NOMO-1 treated with DMSO at 0.1 percent for 48 hours (cell line): ENCODE results near the gene INTS6.

Experiments
- DNase-seq: peaks from one replicate; lab custom pipeline; 2025; ENCODE audit not compliant: unreplicated experiment; lab: John Stamatoyannopoulos, UW

The INTS6 gene

GRCh38 chr13:51455532-51455931 lies 2.7 kb upstream of the INTS6 start:
- DNase-seq = no peak

DNA sequence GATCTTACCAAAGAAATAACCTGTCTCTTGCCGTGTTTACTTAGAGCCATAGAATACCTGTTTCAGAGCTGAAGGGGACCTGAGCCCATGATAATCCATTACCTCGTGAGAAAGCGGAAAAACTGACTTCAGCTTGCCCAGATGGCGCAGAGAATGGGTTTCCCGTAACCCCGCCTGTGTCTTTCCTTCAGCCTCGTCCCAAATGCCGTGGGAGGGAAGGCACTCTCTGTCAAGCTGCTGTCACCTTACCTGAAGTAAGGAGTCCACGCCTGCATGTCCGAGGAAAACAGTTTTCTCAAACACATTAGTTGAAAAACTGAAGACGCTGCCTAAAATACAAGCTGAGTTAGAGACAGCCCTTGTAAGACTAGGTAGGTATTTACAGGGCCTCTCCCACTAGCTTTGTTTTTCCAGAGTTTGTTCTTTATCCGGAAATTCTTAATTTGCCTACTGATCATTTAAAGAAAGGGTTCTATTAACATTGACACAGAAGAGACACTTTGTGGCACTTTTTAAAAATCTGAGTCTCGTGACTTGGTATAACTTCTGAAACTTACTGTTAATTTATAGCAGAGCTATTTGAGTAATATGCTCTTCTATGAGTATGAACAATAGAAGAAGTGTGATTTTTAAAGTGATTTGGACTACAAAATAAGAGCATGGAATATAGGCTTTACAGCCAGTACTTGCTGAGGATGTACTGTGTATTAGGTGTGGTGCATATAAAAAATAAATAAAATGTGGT lies 1.3 kb upstream of the INTS6 start:
- DNase-seq = peak; percentile 39

GRCh38 chr13:51453207-51453958 lies 547 bp upstream of the INTS6 start:
- DNase-seq = peak; percentile 87

- DNase-seq = peak; percentile 75
These were observed 1.1 kb downstream of the INTS6 start for GRCh38 chr13:51451467-51452360.

- DNase-seq = no peak
These were observed 1.7 kb downstream of the INTS6 start for GRCh38 chr13:51451134-51451466.

DNA sequence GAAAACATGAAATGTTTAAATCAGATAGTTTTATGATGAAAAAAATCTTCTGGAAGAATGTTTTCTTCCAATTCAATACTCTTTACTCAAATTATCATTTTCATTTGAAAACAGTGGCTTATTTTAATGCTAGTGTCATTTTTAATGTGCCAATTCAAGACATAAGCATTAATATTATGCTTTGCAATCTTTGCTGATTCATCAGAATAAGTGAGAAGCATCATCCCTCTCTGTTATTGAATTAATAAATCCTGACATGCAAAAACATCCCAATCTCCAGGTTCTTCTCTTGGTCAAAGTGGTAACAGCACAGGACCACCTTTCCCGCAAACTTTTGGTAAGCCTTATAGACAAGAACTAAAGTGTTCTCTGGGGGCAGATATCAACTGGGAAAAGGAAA lies 3.8 kb downstream of the INTS6 start:
- no peak for DNase-seq

GRCh38 chr13:51444922-51445321 lies 7.9 kb downstream of the INTS6 start:
- DNase-seq = peak; percentile 45

GRCh38 chr13:51440381-51440780 lies 12.5 kb downstream of the INTS6 start:
- DNase-seq = no peak

DNA sequence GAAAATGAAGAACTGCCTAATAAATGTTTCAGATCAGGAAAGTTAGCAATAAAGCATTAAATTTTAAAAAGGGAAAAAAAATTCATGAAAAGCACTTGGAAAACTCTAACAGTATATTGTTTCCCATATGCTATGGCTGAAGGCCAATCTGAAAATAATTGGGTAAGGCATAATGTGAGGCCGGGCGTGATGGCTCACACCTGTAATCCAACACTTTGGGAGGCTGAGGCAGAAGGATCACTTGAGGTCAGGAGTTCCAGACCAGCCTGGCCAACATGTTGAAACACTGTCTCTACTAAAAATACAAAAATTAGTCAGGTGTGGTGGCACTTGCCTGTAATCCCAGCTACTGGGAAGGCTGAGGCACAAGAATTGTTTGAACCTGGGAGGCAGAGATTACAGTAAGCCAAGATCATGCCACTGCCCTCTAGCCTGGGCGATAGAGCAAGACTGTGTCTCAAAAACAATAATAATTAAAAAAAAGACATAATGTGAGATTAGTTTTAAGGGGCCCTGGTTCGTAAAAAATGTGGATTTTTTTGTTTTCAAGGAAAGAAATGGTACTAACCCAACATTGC lies 15.2 kb downstream of the INTS6 start:
- no peak for DNase-seq

- DNase-seq = peak; percentile 10
These were observed 17.7 kb downstream of the INTS6 start for GRCh38 chr13:51435002-51435578.

GRCh38 chr13:51432576-51432975 lies 20.3 kb downstream of the INTS6 start:
- no peak for DNase-seq

DNA sequence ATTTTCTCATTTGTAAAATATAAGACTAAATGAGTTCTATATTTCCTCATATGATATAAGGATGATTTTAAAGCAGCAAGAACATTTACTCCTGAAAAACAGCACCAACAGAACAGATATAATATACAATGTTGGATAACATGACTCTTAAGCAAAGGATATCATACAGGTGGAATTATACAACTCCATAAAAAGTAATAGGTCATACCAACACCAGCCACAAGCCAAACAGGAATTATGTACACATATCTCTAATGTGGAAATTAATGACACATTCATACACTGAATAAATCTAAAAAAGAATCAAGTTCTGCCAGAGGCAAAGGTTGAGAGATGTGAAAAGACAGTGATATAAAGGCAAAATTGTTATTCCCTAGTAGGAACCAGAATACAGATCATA lies 25.9 kb downstream of the INTS6 start:
- no peak for DNase-seq

DNA sequence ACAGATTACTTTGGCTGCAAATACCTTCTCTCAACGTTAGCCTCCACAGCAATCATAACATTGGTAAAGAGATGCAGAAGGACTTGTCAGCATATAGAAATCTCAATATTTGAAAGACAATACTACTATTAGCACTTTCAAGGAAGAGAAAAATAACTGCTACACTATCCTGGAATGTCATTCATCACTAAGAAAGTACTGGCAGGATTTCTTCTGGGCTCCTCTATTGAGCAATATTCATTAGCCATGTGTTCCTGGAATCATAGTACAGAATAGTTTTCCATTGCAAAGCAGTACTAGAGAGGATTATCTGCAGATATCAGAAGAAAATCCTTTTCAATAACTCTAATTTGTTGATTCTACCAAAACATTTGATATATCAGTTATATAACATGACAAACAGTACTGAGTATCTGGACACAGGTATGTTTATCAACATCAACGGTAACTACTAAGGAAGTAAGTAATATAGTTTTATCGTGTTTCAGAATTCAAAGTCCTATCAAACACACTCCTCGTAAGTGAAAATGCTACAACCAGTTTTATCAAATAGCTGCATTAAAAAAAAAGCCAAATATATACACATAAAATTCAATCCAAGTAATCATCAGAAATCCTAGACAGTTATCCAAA lies 27.3 kb downstream of the INTS6 start:
- DNase-seq = no peak

- DNase-seq = no peak
These were observed 29.1 kb downstream of the INTS6 start for GRCh38 chr13:51423766-51424165.

DNA sequence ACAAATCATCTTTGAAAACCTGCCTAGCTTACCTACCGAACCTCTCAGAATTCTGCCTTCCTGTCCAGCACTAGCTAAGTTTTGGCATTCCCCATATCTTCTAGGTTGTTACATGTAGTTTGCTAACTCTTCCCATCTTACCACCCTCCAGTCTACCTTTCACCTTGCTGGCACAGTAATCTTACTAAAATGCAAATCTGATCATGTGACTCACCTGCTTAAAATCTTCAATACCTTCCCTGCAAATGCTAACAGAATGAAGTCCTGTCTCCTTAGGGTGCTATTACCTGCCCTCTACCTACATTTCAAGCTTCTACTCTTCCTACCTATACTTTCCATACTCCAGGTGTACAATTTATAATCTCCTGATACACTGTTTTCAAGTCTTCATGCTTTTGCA lies 30.4 kb downstream of the INTS6 start:
- no peak for DNase-seq

GRCh38 chr13:51420681-51421490 lies 31.9 kb downstream of the INTS6 start:
- no peak for DNase-seq

- DNase-seq = peak; percentile 83
These were observed 33.7 kb downstream of the INTS6 start for GRCh38 chr13:51419001-51419636.

GRCh38 chr13:51417716-51418115 lies 35.1 kb downstream of the INTS6 start:
- no peak for DNase-seq

DNA sequence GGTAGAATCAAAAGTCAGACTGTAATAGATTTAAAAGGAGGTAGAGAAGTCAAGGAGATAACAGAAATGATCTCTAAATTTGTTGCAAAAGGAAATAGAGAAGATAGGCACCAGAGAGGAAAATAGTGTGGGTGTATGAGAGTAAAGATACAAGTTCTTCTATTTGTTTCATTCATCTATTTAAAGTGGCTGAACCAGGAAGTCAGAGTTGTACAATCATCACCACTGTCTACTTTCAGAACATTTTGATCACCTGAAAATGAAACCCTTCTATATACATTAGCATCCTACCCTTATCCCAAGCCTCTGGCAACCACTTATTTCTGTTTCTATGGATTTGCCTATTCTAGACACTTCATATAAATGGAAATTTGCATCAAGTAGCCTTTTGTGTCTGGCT lies 36.7 kb downstream of the INTS6 start:
- DNase-seq = no peak
